Cardiac muscle cell (in vitro differentiated cells and primary cell): ENCODE results near the gene VCL. TPM values are rescaled to one million over a fixed set of nuclear protein-coding genes. Genes with fewer than 3 reads are reported as not detected.

Experiments used
- DNase-seq, 2 donors: peaks; one replicate each; pipeline versions ENCODE4 v3.0.0 to v3.0.0-alpha.2; 2010 to 2017; ENCODE audit warnings: low read depth in 1 of 2, low spot score in 1 of 2
- H3K27ac ChIP-seq: fragments of 200-600 bp; sonication (generic); 2 replicates; pipeline ENCODE4 v1.5.1; 2016
- H3K27me3 ChIP-seq: fragments of 200-600 bp; sonication (generic); 2 replicates; pipeline ENCODE4 v1.6.0; 2016; ENCODE audit warnings: control low read depth
- H3K36me3 ChIP-seq: fragments of 200-600 bp; sonication (generic); 2 replicates; pipeline ENCODE4 v1.5.1; 2016; ENCODE audit warnings: control low read depth
- H3K4me1 ChIP-seq: fragments of 200-600 bp; sonication (generic); 2 replicates; pipeline ENCODE4 v1.8.1; 2017; ENCODE audit warnings: low read depth, mild to moderate bottlenecking, mixed run types
- H3K4me3 ChIP-seq: fragments of 200-600 bp; sonication (generic); 2 replicates; pipeline ENCODE4 v1.5.1; 2016; ENCODE audit warnings: mild to moderate bottlenecking
- H3K9me3 ChIP-seq: fragments of 200-600 bp; sonication (generic); 2 replicates; pipeline ENCODE4 v1.5.1; 2017; ENCODE audit warnings: low read depth, mild to moderate bottlenecking, control low read depth
- polyA plus RNA-seq: library from polyadenylated mRNA; unstranded; fragments of >200 nt; fragmentation: Nextera tagmentation; extraction: Ambion mirVana; gene quantifications from 2 replicates; pipeline ENCODE4 v1.2.1, GENCODE V29; 2016
- total RNA-seq: library from RNA; depleted of rRNA; stranded (reverse); fragments of >200 nt; gene quantifications from 2 replicates; pipeline ENCODE4 v1.2.3, GENCODE V29; 2016
- TF ChIP-seq, protein P1 (sequence below): IDR thresholded peaks from 2 replicates; pipeline ENCODE4 v1.5.1; 2012; ENCODE audit warnings: low read depth, mild to moderate bottlenecking, low read length

The VCL gene
- total and polyA plus RNA-seq, 2 experiments from 2014 or later: 118 to 167 TPM

DNA sequence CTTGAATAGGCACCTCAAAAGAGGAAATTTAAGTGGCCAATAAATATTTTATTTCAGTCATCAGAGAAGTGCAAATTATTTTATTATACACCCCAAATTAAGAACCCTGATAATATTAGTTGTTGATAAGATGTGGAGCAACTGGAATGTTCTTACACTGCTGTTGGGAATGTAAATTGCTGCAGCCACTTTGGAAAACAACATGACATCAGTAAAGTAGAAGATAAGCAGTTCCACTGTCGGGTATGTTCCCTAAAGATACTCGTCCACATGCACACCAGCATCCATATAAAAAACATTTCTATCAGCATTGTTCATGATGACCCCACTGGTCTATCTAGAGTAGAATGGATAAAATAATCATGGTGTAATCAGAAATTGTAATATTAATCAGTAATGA lies 46.5 kb downstream of the VCL start:
- Histone ChIP-seq H3K9me3 (no peaks in the 10 kb centered on the region), H3K27ac (no peak overlapping the region), H3K27me3 (no peaks in the 10 kb centered on the region), H3K36me3 (peaks cover 11% of the 10 kb centered on the region), H3K4me1 (peaks cover 17% of the 10 kb centered on the region), H3K4me3 (no peak overlapping the region)
- TF ChIP-seq, protein P1, sequence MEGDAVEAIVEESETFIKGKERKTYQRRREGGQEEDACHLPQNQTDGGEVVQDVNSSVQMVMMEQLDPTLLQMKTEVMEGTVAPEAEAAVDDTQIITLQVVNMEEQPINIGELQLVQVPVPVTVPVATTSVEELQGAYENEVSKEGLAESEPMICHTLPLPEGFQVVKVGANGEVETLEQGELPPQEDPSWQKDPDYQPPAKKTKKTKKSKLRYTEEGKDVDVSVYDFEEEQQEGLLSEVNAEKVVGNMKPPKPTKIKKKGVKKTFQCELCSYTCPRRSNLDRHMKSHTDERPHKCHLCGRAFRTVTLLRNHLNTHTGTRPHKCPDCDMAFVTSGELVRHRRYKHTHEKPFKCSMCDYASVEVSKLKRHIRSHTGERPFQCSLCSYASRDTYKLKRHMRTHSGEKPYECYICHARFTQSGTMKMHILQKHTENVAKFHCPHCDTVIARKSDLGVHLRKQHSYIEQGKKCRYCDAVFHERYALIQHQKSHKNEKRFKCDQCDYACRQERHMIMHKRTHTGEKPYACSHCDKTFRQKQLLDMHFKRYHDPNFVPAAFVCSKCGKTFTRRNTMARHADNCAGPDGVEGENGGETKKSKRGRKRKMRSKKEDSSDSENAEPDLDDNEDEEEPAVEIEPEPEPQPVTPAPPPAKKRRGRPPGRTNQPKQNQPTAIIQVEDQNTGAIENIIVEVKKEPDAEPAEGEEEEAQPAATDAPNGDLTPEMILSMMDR: no peak
- DNase-seq: no peak

DNA sequence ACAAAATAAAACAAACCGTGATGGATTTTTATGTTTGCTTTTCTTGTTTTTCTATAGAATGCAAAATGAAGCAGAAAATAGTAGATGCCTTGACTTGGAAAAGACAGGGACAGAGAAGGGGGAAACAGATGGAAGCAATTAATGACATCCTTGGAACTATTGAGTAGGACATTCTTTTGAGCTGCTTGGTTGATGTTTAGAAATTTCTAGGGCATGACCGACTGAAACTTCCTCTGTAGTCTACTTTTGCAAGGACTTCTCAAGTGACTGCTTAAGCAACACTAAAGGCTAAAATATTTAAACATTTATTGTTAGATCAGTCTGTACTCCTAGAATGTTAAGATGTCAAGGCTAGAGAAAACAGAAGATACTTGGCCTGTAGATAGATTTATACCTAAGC lies 49.4 kb downstream of the VCL start:
- peak in 1 of 2 donors; percentile 47 for DNase-seq
- peak overlapping the region; percentile 12 for H3K27ac ChIP-seq

DNA sequence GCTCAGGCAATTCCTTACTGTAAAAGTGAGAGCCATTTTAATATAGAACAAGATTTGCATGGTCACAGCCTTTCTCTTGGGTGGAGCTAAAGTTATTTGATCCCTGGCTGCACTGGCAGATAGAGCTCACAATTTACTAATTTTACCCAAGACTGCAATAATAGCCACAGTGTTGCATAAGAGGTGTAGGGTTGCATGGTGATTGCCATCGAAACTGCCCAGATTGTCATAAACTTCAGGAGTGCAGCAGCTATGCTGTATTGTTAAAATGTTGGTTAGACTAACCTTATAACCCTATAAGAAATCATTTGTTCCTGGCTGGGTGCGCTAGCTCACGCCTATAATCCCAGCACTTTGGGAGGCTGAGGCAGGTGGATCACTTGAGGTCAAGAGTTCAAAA lies 50.0 kb downstream of the VCL start:
- H3K4me1 ChIP-seq: peaks cover 27% of the 10 kb centered on the region
- TF ChIP-seq, protein P1: no peak
- DNase-seq: peak in 1 of 2 donors; percentile 51
- peak overlapping the region; percentile 12 for H3K27ac ChIP-seq
- peaks cover 11% of the 10 kb centered on the region for H3K36me3 ChIP-seq
- H3K4me3 ChIP-seq: no peak overlapping the region
- H3K27me3 ChIP-seq: no peaks in the 10 kb centered on the region
- H3K9me3 ChIP-seq: no peaks in the 10 kb centered on the region

More for the DNA sequence above, 49.4 kb downstream of the VCL start:
- H3K9me3 ChIP-seq: no peaks in the 10 kb centered on the region
- H3K4me1 ChIP-seq: peaks cover 27% of the 10 kb centered on the region
- TF ChIP-seq, protein P1: no peak
- peaks cover 11% of the 10 kb centered on the region for H3K36me3 ChIP-seq
- no peaks in the 10 kb centered on the region for H3K27me3 ChIP-seq
- no peak overlapping the region for H3K4me3 ChIP-seq

DNA sequence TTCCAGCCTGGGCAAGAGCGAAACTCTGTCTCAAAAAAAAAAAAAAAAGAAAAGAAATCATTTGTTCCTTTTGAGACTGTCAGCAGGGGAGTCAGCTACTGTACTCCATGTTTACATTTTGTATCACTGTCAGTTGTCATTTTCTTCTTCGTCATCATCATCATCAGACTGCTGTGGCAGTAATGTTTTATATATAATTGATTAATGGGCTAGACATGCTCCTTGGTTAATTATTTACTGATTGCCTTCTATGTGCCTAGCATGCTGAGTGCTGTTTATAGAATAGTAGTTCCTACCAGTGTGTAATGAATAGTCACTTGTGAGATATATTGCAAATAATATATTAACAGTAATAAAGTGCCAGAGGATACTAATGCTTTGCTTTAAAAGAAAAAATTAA lies 50.5 kb downstream of the VCL start:
- Histone ChIP-seq H3K27me3 (no peaks in the 10 kb centered on the region), H3K4me1 (peaks cover 27% of the 10 kb centered on the region), H3K36me3 (peaks cover 9% of the 10 kb centered on the region), H3K9me3 (no peaks in the 10 kb centered on the region), H3K27ac (peak overlapping the region; percentile 10), H3K4me3 (no peak overlapping the region)
- no peak for DNase-seq
- TF ChIP-seq, protein P1: no peak

DNA sequence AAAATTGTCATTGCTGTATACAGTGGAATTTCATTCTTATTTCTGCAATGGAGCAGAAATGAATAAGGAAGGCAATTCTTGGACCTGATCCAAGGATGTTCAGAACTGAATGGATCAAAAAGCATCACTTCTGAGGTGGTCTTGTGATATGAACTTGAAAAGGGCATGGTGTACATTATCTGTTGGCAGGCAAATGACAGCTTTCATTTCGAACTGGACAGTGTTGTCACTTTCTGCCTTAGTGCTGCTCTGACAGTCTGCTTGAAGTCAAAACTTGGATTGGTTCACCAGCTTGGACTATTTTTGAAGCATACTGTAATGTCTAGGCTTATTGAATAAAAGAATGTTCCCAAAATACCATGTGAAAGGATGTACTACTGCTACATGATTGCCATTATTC lies 52.0 kb downstream of the VCL start:
- peak overlapping the region; percentile 10 for H3K27ac ChIP-seq
- no peak for DNase-seq
- peaks cover 30% of the 10 kb centered on the region for H3K4me1 ChIP-seq
- no peaks in the 10 kb centered on the region for H3K9me3 ChIP-seq
- H3K4me3 ChIP-seq: no peak overlapping the region
- TF ChIP-seq, protein P1: no peak
- H3K27me3 ChIP-seq: no peaks in the 10 kb centered on the region
- H3K36me3 ChIP-seq: peaks cover 4% of the 10 kb centered on the region

DNA sequence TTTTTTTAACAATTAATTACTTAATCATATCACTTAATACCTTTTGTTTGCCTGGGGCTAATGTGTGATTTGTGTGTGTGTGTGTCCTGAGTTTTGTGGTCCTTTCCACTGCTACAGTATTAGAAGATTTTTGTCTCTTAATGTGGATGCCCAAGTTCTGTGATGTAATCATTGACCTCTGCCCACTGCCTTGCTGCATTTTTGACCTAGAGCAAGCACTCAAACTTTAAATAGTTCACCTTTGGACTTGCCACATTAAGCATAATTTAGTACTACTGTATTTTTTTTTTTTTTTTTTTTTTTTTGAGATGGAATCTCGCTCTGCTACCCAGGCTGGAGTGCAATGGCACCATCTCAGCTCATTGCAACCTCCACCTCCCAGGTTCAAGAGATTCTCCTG lies 52.7 kb downstream of the VCL start:
- Histone ChIP-seq H3K4me3 (no peak overlapping the region), H3K27ac (peak overlapping the region; percentile 10), H3K27me3 (no peaks in the 10 kb centered on the region), H3K36me3 (peaks cover 4% of the 10 kb centered on the region), H3K9me3 (no peaks in the 10 kb centered on the region), H3K4me1 (peaks cover 34% of the 10 kb centered on the region)
- TF ChIP-seq, protein P1: no peak
- DNase-seq: no peak
